Measurements from ENCODE around the gene RNF114. TPM values are rescaled to one million over a fixed set of nuclear protein-coding genes. Genes with fewer than 3 reads are reported as not detected.

The RNF114 gene
- total RNA-seq, 2 donors from 2014 or later = 44.8 to 46.6 TPM

GRCh38 chr20:49916146-49917002, 19.8 kb upstream of the RNF114 start:
- no peak for DNase-seq (ENCODE audit: low spot score)
- intact Hi-C loops (cut with DNase I) = no loop called here

- intact Hi-C loops (cut with DNase I) = no loop called here
Measured at GRCh38 chr20:49918446-49918845, 17.8 kb upstream of the RNF114 start.

GRCh38 chr20:49919009-49919408, 17.2 kb upstream of the RNF114 start:
- DNase-seq (ENCODE audit: low spot score) = peak; percentile 38

More at GRCh38 chr20:49918446-49918845, 17.8 kb upstream of the RNF114 start:
- peak; percentile 16 for DNase-seq (ENCODE audit: low spot score)

GRCh38 chr20:49919461-49919860, 16.7 kb upstream of the RNF114 start:
- no peak for DNase-seq (ENCODE audit: low spot score)
- intact Hi-C loops (cut with DNase I) = no loop called here

More at GRCh38 chr20:49919009-49919408, 17.2 kb upstream of the RNF114 start:
- intact Hi-C loops (cut with DNase I) = no loop called here

GRCh38 chr20:49924247-49924646, 11.9 kb upstream of the RNF114 start:
- intact Hi-C loops (cut with DNase I) = no loop called here
- peak; percentile 19 for DNase-seq (ENCODE audit: low spot score)

GRCh38 chr20:49925901-49926454, 10.2 kb upstream of the RNF114 start:
- intact Hi-C loops (cut with DNase I) = no loop called here
- no peak for DNase-seq (ENCODE audit: low spot score)

GRCh38 chr20:49928411-49929141, 7.6 kb upstream of the RNF114 start:
- DNase-seq (ENCODE audit: low spot score) = peak; percentile 91
- intact Hi-C loops (cut with DNase I) = no loop called here

GRCh38 chr20:49929142-49929494, 7.1 kb upstream of the RNF114 start:
- intact Hi-C loops (cut with DNase I) = no loop called here
- DNase-seq (ENCODE audit: low spot score) = peak; percentile 25

- DNase-seq (ENCODE audit: low spot score) = no peak
- intact Hi-C loops (cut with DNase I) = no loop called here
Measured at GRCh38 chr20:49935746-49936152, 448 bp upstream of the RNF114 start.

- intact Hi-C loops (cut with DNase I) = no loop called here
- DNase-seq (ENCODE audit: low spot score) = peak; percentile 76
Measured at GRCh38 chr20:49937027-49937929, 1.1 kb downstream of the RNF114 start.

- intact Hi-C loops (cut with DNase I) = no loop called here
- peak; percentile 85 for DNase-seq (ENCODE audit: low spot score)
Measured at GRCh38 chr20:49938173-49939163, 2.3 kb downstream of the RNF114 start.

GRCh38 chr20:49941456-49941855, 5.3 kb downstream of the RNF114 start:
- intact Hi-C loops (cut with DNase I) = no loop called here

GRCh38 chr20:49942303-49942702, 6.1 kb downstream of the RNF114 start:
- no peak for DNase-seq (ENCODE audit: low spot score)
- intact Hi-C loops (cut with DNase I) = no loop called here

More at GRCh38 chr20:49941456-49941855, 5.3 kb downstream of the RNF114 start:
- DNase-seq (ENCODE audit: low spot score) = peak; percentile 31

GRCh38 chr20:49942942-49943341, 6.7 kb downstream of the RNF114 start:
- DNase-seq (ENCODE audit: low spot score) = no peak
- intact Hi-C loops (cut with DNase I) = no loop called here

- intact Hi-C loops (cut with DNase I) = no loop called here
- no peak for DNase-seq (ENCODE audit: low spot score)
Measured at GRCh38 chr20:49945306-49945700, 9.1 kb downstream of the RNF114 start.

GRCh38 chr20:49945701-49946477, 9.7 kb downstream of the RNF114 start:
- peak; percentile 23 for DNase-seq (ENCODE audit: low spot score)
- intact Hi-C loops (cut with DNase I) = no loop called here

GRCh38 chr20:49948178-49948577, 12.0 kb downstream of the RNF114 start:
- no peak for DNase-seq (ENCODE audit: low spot score)
- intact Hi-C loops (cut with DNase I) = no loop called here

All from posterior vena cava (tissue), 2 donors.